Measurements from ENCODE around the gene CDT1. TPM values are rescaled to one million over a fixed set of nuclear protein-coding genes. Genes with fewer than 3 reads are reported as not detected.

CDT1 gene
- total and polyA plus RNA-seq, 8 donors: 1.5 to 147 (median 5.7) TPM

DNA sequence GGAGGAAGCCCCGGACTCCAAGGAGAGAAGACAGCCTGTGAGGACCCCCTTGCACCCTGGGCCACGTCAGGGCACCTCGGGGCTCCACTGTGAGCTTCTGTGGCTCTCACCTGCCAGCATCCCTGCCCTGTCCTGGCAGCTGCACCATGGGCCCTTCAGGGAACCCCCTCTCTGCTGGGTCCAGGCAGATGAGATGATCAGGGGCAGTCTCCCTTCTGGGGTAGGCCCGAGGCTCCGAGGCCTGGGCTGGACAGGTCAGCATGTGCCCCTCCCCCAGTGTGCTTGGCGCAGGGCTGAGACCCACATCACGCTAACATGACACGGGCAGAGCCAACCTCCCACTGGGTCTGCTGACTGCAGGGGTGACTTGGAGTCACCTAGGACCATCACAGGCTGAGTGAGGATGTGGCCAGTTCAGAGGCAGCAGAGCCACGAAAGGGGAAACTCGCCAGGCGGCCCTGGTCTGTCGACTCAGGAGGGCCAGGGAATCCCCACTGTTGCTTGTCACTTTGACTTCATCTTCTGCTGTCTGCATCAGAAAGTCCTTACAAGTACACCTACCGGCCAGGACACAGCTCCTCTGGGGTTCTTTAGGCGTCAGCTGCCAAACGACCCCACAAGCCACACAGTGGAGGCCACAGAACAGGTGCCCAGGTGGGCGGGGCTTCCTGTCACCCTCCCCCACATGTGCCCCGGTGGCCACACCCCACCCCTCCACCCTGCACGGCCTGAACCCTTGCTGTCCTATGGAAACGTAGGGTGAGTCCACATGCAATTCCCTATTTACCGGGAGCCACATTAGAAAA lies 50.9 kb downstream of the CDT1 start:
- Histone ChIP-seq H3K36me3 (peaks cover 3 to 51% (median 40%) of the 10 kb centered on the region in 4 donors), H3K27me3 (no peaks in the 10 kb centered on the region), H3K27ac (peak overlapping the region in 1 of 5 donors; percentile 53), H3K9me3 (no peaks in the 10 kb centered on the region), H3K4me3 (no peak overlapping the region), H3K4me1 (peaks cover 24 to 48% (median 44%) of the 10 kb centered on the region in 4 donors)
- TF ChIP-seq POLR2A (IDR thresholded peaks at IDR 0.05): no peak
- TF ChIP-seq, protein P1, sequence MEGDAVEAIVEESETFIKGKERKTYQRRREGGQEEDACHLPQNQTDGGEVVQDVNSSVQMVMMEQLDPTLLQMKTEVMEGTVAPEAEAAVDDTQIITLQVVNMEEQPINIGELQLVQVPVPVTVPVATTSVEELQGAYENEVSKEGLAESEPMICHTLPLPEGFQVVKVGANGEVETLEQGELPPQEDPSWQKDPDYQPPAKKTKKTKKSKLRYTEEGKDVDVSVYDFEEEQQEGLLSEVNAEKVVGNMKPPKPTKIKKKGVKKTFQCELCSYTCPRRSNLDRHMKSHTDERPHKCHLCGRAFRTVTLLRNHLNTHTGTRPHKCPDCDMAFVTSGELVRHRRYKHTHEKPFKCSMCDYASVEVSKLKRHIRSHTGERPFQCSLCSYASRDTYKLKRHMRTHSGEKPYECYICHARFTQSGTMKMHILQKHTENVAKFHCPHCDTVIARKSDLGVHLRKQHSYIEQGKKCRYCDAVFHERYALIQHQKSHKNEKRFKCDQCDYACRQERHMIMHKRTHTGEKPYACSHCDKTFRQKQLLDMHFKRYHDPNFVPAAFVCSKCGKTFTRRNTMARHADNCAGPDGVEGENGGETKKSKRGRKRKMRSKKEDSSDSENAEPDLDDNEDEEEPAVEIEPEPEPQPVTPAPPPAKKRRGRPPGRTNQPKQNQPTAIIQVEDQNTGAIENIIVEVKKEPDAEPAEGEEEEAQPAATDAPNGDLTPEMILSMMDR (IDR thresholded peaks at IDR 0.05): no peak
- no peak for TF ChIP-seq POLR2AphosphoS5 (IDR thresholded peaks at IDR 0.05)
- TF ChIP-seq EP300 (IDR thresholded peaks at IDR 0.05): no peak
- DNase-seq: peak in 1 of 2 donors; percentile 29
- intact Hi-C loops (cut with DNase I; ENCODE audit: low total_unique reads): no loop called here
- WGBS, 5 donors: 62 to 71% (median 63%) methylated on average over 15 to 20 of the region's 20 CpGs

DNA sequence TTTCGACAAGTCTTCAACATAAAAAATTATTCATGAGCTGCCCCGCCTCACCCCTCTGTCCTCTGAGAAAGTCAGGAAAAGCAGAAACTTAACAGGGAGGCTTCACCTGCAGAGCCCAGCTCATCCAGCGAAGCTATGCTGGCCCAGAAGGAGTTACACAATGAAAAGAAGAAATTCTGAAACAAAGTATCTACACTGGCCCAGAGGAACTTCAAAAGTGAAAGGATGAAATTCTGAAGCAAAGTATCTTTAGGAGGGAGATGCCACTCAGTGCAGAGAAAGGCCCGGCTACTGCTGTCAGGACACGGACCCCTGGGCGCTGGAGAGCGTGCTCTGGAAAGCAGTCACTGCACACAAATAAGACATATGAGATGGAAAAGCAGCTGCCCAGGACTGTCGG lies 51.6 kb downstream of the CDT1 start:
- Histone ChIP-seq H3K4me1 (peaks cover 24 to 48% (median 44%) of the 10 kb centered on the region in 4 donors), H3K4me3 (peak overlapping the region in 1 of 4 donors; percentile 99), H3K36me3 (peaks cover 9 to 51% (median 40%) of the 10 kb centered on the region in 4 donors), H3K9me3 (no peaks in the 10 kb centered on the region), H3K27ac (peak overlapping the region in 1 of 5 donors; percentile 53), H3K27me3 (no peaks in the 10 kb centered on the region)
- 83 to 89% (median 87%) methylated on average over 8 of the region's 8 CpGs for WGBS, 5 donors
- TF ChIP-seq POLR2AphosphoS5 (IDR thresholded peaks at IDR 0.05) (no peak), EP300 (IDR thresholded peaks at IDR 0.05) (no peak), POLR2A (IDR thresholded peaks at IDR 0.05) (no peak)
- TF ChIP-seq, protein P1 (IDR thresholded peaks at IDR 0.05): no peak
- DNase-seq: no peak
- intact Hi-C loops (cut with DNase I; ENCODE audit: low total_unique reads): no loop called here

DNA sequence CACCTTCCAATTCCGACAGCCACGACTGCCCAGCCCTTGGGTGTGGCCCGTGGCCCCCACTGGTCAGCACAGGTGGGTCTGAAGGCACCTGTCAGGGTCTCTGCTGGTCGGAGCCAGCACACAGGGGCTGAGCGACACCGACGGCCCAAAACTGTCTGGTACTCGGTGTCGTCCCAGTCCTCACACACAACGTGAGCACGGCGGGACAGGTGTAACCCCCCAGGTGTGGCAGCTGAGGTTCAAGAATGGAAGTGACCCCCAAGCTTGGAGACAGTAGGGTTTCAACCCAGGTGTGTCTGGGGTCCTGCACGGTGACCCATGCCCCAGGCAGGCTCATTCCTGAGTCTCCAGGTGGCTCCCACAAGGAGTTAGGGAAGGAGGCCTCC lies 52.1 kb downstream of the CDT1 start:
- intact Hi-C loops (cut with DNase I; ENCODE audit: low total_unique reads): no loop called here
- DNase-seq: no peak
- Histone ChIP-seq H3K4me3 (peak overlapping the region; percentile 95 to 99 (median 97)), H3K36me3 (peaks cover 14 to 51% (median 40%) of the 10 kb centered on the region in 4 donors), H3K27me3 (no peaks in the 10 kb centered on the region), H3K27ac (peak overlapping the region in 4 of 5 donors; percentile 91 to 94 (median 92)), H3K4me1 (peaks cover 24 to 48% (median 44%) of the 10 kb centered on the region in 4 donors), H3K9me3 (no peaks in the 10 kb centered on the region)
- TF ChIP-seq POLR2A (IDR thresholded peaks at IDR 0.05) (no peak), POLR2AphosphoS5 (IDR thresholded peaks at IDR 0.05) (no peak), EP300 (IDR thresholded peaks at IDR 0.05) (no peak)
- TF ChIP-seq, protein P1 (IDR thresholded peaks at IDR 0.05): no peak
- 80 to 88% (median 84%) methylated on average over 10 to 13 of the region's 13 CpGs for WGBS, 5 donors

DNA sequence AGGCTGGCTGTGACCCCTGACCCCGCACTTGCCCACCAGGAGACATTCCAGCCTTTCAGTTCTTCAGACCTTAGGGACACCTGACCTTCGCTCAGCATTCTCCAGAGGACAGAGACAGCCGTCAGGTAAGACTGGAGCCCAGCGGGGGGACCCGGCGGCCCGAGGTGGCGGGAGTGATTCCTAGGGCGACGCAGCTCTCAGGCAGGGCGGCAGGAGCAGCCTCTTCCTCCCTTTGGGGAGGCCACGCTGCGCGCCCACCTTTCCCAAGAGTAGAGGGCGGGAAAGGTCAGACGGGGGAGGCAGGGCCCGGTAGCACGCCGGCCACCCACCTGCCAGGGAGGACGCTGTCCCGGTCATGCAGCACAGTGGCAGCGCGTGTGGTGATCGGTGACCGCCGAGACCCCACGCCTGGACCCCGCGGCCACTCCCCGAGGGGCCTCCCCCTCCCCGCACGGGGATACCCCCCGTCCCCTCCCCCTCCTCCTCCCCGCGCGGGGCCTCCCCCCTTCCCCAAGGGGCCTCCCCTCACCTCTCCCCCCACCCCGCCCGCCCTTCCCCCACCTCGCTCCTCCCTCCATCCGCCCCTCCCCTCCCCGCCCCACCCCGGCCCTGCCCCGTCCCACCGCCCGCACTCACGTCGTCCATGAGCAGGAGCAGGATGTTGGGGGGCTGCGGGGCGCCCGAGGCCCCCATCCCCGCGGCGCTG lies 52.7 kb downstream of the CDT1 start:
- Histone ChIP-seq H3K27ac (peak overlapping the region; percentile 91 to 94 (median 92)), H3K9me3 (no peaks in the 10 kb centered on the region), H3K27me3 (no peaks in the 10 kb centered on the region), H3K4me1 (peaks cover 24 to 48% (median 44%) of the 10 kb centered on the region in 4 donors), H3K4me3 (peak overlapping the region; percentile 95 to 99 (median 97)), H3K36me3 (peaks cover 20 to 51% (median 41%) of the 10 kb centered on the region in 4 donors)
- TF ChIP-seq EP300 (IDR thresholded peaks at IDR 0.05) (no peak), POLR2A (IDR thresholded peaks at IDR 0.05) (no peak), POLR2AphosphoS5 (IDR thresholded peaks at IDR 0.05) (no peak)
- TF ChIP-seq, protein P1 (IDR thresholded peaks at IDR 0.05): no peak
- peak in 1 of 2 donors; percentile 49 for DNase-seq
- intact Hi-C loops (cut with DNase I; ENCODE audit: low total_unique reads): no loop called here
- WGBS, 5 donors: 10 to 39% (median 16%) methylated on average over 14 to 49 of the region's 53 CpGs
